Prostate gland (tissue), 2 donors: Measurements from ENCODE around the gene RIMS1.

ENCODE experiments used
- CTCF ChIP-seq, 4 experiments: fragments of 200-600 bp in 2 of 4; fragments of 450-650 bp in 2 of 4; sonication (generic) in 2 of 4; IDR thresholded peaks; 1 replicate in 3 of 4; 2 replicates in 1 of 4; pipeline ENCODE4 v1.5.1; 2016 to 2019; ENCODE audit warnings: antibody characterized with exemption in 4 of 4, mild to moderate bottlenecking in 2 of 4, moderate library complexity in 2 of 4
- POLR2A ChIP-seq: fragments of 450-650 bp; IDR thresholded peaks from one replicate; pipeline ENCODE4 v1.6.1; 2016; ENCODE audit warnings: antibody characterized with exemption, mild to moderate bottlenecking

- TF ChIP-seq CTCF (IDR thresholded peaks at IDR 0.05) (no peak), POLR2A (no peak)
These were observed 503.3 kb downstream of the RIMS1 start for GRCh38 chr6:72389698-72390097.
